Measurements from ENCODE around the gene EIF1B. TPM values are rescaled to one million over a fixed set of nuclear protein-coding genes. Genes with fewer than 3 reads are reported as not detected.

The EIF1B gene
- total RNA-seq, 2 donors from 2014 or later = 5.3 to 15.8 TPM

GRCh38 chr3:40287248-40287647, 22.3 kb upstream of the EIF1B start:
- no peaks in the 10 kb centered on the region for H3K9me3 ChIP-seq
- H3K36me3 ChIP-seq (replicated peaks in 1 of 2; ENCODE audit: insufficient read depth in 1 of 2, low read depth in 2 of 2) = no peaks in the 10 kb centered on the region
- no peak for ATAC-seq
- no peak overlapping the region for H3K27ac ChIP-seq
- 83 to 90% methylated on average over 2 of the region's 2 CpGs for WGBS, 2 donors
- no peak overlapping the region for H3K4me3 ChIP-seq
- TF ChIP-seq CTCF (IDR thresholded peaks at IDR 0.05) (no peak), POLR2A (IDR thresholded peaks at IDR 0.05) (no peak)
- H3K4me1 ChIP-seq = no peaks in the 10 kb centered on the region
- intact Hi-C loops (cut with DNase I) = no loop called here
- no peak for DNase-seq
- H3K27me3 ChIP-seq = no peaks in the 10 kb centered on the region

- no peaks in the 10 kb centered on the region for H3K36me3 ChIP-seq (replicated peaks in 1 of 2; ENCODE audit: insufficient read depth in 1 of 2, low read depth in 2 of 2)
- no peak for TF ChIP-seq POLR2A (IDR thresholded peaks at IDR 0.05)
- no peak for TF ChIP-seq CTCF (IDR thresholded peaks at IDR 0.05)
These were observed 19.1 kb upstream of the EIF1B start for GRCh38 chr3:40290396-40290795.

GRCh38 chr3:40291471-40291870, 18.0 kb upstream of the EIF1B start:
- intact Hi-C loops (cut with DNase I) = no loop called here
- H3K4me3 ChIP-seq = no peak overlapping the region
- no peaks in the 10 kb centered on the region for H3K36me3 ChIP-seq (replicated peaks in 1 of 2; ENCODE audit: insufficient read depth in 1 of 2, low read depth in 2 of 2)
- no peaks in the 10 kb centered on the region for H3K27me3 ChIP-seq
- no peak for DNase-seq
- no peaks in the 10 kb centered on the region for H3K4me1 ChIP-seq
- WGBS, 2 donors = 85 to 88% methylated on average over 4 of the region's 4 CpGs
- ATAC-seq = no peak
- H3K27ac ChIP-seq = no peak overlapping the region
- TF ChIP-seq CTCF (IDR thresholded peaks at IDR 0.05) = no peak
- no peak for TF ChIP-seq POLR2A (IDR thresholded peaks at IDR 0.05)
- peaks cover 0 to 2% (median 0%) of the 10 kb centered on the region in 3 donors for H3K9me3 ChIP-seq

More at GRCh38 chr3:40290396-40290795, 19.1 kb upstream of the EIF1B start:
- no peaks in the 10 kb centered on the region for H3K27me3 ChIP-seq
- ATAC-seq (no peak), DNase-seq (no peak)
- 96 to 97% methylated on average over 6 of the region's 6 CpGs for WGBS, 2 donors
- H3K9me3 ChIP-seq = no peaks in the 10 kb centered on the region
- no peak overlapping the region for H3K4me3 ChIP-seq
- no peaks in the 10 kb centered on the region for H3K4me1 ChIP-seq
- no peak overlapping the region for H3K27ac ChIP-seq
- intact Hi-C loops (cut with DNase I) = no loop called here

GRCh38 chr3:40292637-40293349, 16.7 kb upstream of the EIF1B start:
- Histone ChIP-seq H3K9me3 (peaks cover 0 to 2% (median 0%) of the 10 kb centered on the region in 3 donors), H3K27ac (no peak overlapping the region), H3K4me3 (no peak overlapping the region), H3K27me3 (no peaks in the 10 kb centered on the region), H3K36me3 (replicated peaks in 1 of 2; ENCODE audit: insufficient read depth in 1 of 2, low read depth in 2 of 2) (no peaks in the 10 kb centered on the region), H3K4me1 (no peaks in the 10 kb centered on the region)
- DNase-seq (no peak), ATAC-seq (no peak)
- intact Hi-C loops (cut with DNase I) = no loop called here
- TF ChIP-seq POLR2A (IDR thresholded peaks at IDR 0.05) (no peak), CTCF (IDR thresholded peaks at IDR 0.05) (no peak)
- 84 to 92% methylated on average over 4 of the region's 4 CpGs for whole genome bisulfite sequencing, 2 donors

- no peak for ATAC-seq
- Histone ChIP-seq H3K9me3 (peaks cover 0 to 2% (median 0%) of the 10 kb centered on the region in 3 donors), H3K27me3 (no peaks in the 10 kb centered on the region), H3K36me3 (replicated peaks in 1 of 2; ENCODE audit: insufficient read depth in 1 of 2, low read depth in 2 of 2) (no peaks in the 10 kb centered on the region), H3K4me3 (no peak overlapping the region), H3K4me1 (no peaks in the 10 kb centered on the region), H3K27ac (no peak overlapping the region)
- no peak for TF ChIP-seq POLR2A (IDR thresholded peaks at IDR 0.05)
- no peak for TF ChIP-seq CTCF (IDR thresholded peaks at IDR 0.05)
- WGBS, 2 donors = 93 to 100% methylated on average over 1 of the region's 1 CpG
- intact Hi-C loops (cut with DNase I) = no loop called here
- no peak for DNase-seq
These were observed 15.1 kb upstream of the EIF1B start for GRCh38 chr3:40294434-40294833.

Data from body of pancreas (tissue), 4 donors.